Neural progenitor cell (in vitro differentiated cells): Measurements from ENCODE around the gene MRC2.

Experiments used
- EZH2 ChIP-seq: fragments of 200-600 bp; sonication (generic); IDR thresholded peaks from 2 replicates; pipeline ENCODE4 v1.6.1; 2017; ENCODE audit warnings: antibody characterized with exemption, mild to moderate bottlenecking, moderate library complexity
- TF ChIP-seq, protein P1 (sequence below): fragments of 200-600 bp; sonication (generic); IDR thresholded peaks from 2 replicates; pipeline ENCODE4 v1.5.1; 2017; ENCODE audit warnings: antibody characterized with exemption, mild to moderate bottlenecking

DNA sequence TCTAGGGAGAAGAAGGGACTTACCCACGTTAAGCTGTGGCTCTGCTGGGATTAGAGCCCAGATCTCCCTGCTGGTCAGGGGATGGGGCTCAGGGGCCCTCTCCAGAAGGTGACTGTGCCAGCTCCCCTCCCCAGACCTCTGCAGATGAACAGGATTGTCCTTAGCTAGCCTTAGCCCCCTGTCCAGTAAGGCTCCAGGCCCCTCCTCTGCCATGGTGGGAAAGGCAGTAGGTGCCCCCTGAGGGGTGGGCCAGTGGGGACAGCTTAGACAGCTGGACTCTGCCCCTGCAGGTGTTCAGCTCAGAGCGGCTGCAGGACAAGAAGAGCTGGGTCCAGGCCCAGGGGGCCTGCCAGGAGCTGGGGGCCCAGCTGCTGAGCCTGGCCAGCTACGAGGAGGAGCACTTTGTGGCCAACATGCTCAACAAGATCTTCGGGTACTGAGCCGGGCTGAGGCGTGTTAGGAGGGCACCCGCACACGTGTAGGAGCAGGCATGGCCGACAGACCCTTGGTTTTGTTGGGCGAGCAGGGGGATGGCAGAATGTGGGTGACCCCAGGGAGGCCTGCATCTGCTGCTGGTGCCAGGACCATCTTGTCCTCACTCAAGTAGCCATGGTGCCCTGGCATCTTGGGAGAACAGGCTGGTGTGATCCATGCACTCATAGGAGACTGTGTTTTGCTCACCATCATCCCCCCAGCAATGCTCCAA lies 50.9 kb downstream of the MRC2 start:
- TF ChIP-seq EZH2, result no peak
- TF ChIP-seq, protein P1, sequence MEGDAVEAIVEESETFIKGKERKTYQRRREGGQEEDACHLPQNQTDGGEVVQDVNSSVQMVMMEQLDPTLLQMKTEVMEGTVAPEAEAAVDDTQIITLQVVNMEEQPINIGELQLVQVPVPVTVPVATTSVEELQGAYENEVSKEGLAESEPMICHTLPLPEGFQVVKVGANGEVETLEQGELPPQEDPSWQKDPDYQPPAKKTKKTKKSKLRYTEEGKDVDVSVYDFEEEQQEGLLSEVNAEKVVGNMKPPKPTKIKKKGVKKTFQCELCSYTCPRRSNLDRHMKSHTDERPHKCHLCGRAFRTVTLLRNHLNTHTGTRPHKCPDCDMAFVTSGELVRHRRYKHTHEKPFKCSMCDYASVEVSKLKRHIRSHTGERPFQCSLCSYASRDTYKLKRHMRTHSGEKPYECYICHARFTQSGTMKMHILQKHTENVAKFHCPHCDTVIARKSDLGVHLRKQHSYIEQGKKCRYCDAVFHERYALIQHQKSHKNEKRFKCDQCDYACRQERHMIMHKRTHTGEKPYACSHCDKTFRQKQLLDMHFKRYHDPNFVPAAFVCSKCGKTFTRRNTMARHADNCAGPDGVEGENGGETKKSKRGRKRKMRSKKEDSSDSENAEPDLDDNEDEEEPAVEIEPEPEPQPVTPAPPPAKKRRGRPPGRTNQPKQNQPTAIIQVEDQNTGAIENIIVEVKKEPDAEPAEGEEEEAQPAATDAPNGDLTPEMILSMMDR, result no peak
